Stomach smooth muscle (tissue), 2 donors: Measurements from ENCODE around the gene DLGAP5.
A peak's percentile ranks its signal among the peaks of the same experiment; 100 is the strongest.

ENCODE experiments used
- H3K27ac ChIP-seq: one replicate; pipeline ENCODE4 v1.7.0; 2013; ENCODE audit warnings: mild to moderate bottlenecking, low read length, inconsistent platforms
- H3K27me3 ChIP-seq, 2 donors: one replicate each; pipeline ENCODE4 v1.7.0; 2013; ENCODE audit warnings: low read length in 2 of 2; ENCODE audit not compliant: insufficient read depth in 2 of 2, control insufficient read depth in 1 of 2
- H3K36me3 ChIP-seq, 2 donors: one replicate each; pipeline ENCODE4 v1.7.0; 2013; ENCODE audit warnings: low read length in 2 of 2; ENCODE audit not compliant: control insufficient read depth in 2 of 2, insufficient read depth in 2 of 2
- H3K4me1 ChIP-seq: one replicate; pipeline ENCODE4 v1.7.0; 2013; ENCODE audit warnings: low read length; ENCODE audit not compliant: control insufficient read depth, insufficient read depth
- H3K4me3 ChIP-seq, 2 donors: one replicate each; pipeline ENCODE4 v1.7.0; 2013; ENCODE audit warnings: low read length in 2 of 2
- H3K9ac ChIP-seq, 2 donors: one replicate each; pipeline ENCODE4 v1.7.0; 2013; ENCODE audit warnings: low read length in 2 of 2, mild to moderate bottlenecking in 1 of 2
- H3K9me3 ChIP-seq, 2 donors: one replicate each; pipeline ENCODE4 v1.7.0; 2013; ENCODE audit warnings: low read length in 2 of 2; ENCODE audit not compliant: control insufficient read depth in 2 of 2
- donor health status: healthy.
- donor health status: Pancreatic carcinoma.

DLGAP5 gene

DNA sequence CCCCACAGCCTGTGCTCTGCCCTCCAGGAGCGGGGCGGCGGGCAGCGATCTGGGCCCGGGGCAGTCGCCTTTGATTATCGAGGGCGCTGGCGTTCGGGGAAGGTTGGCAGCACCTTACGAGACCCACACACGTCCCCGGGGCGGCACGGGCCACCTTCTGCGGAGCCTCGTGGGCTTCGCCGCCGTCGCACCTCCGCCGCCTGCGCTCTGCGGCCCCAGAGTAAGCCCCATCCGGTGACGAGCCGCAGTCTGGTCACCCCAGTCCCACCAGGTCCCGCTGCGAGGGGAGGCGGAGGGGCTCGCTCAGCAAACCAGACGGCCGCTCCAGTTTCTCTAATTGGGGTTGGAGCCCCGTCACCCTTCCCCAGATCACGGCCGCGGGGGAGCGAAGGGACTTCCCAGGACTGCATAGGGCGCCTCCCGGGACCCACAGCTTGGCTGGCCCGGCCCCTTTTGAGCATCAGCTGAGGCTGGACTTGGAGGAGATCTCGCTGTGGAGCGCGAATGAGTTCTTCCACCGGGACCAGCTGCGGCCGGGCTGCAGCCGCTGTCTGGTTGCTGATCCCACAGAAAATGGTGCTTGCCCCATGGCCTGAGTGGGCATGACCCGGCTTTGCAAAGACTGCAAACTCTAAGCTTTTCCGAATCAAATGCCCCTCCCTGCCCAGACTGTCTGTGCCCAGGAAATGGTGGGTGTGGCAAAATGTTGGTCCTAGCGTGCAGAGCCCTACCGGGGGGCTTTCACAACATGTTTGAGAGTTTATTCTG, 61.8 kb downstream of the DLGAP5 start:
- H3K9ac ChIP-seq = peak overlapping the region; percentile 62 to 68
- H3K4me3 ChIP-seq = peak overlapping the region; percentile 78 to 81
- H3K36me3 ChIP-seq = no peaks in the 10 kb centered on the region
- peaks cover 15% of the 10 kb centered on the region for H3K4me1 ChIP-seq
- H3K27ac ChIP-seq = peak overlapping the region; percentile 46
- no peaks in the 10 kb centered on the region for H3K9me3 ChIP-seq
- H3K27me3 ChIP-seq = peaks cover 0 to 4% of the 10 kb centered on the region in 2 donors

- H3K9me3 ChIP-seq = no peaks in the 10 kb centered on the region
- H3K27me3 ChIP-seq = peaks cover 0 to 4% of the 10 kb centered on the region in 2 donors
- H3K4me3 ChIP-seq = peak within 1 kb of the TSS; percentile 78 to 81
- H3K9ac ChIP-seq = peak within 1 kb of the TSS; percentile 62 to 68
- H3K4me1 ChIP-seq = peaks cover 15% of the 10 kb centered on the region
- no peaks in the 10 kb centered on the region for H3K36me3 ChIP-seq
- peak within 1 kb of the TSS; percentile 55 for H3K27ac ChIP-seq
Measured at GRCh38 chr14:55129086-55129427, 62.3 kb downstream of the DLGAP5 start, which contains the start of gene LGALS3. Gene LGALS3 (plus strand): TSS chr14:55129252. CDS start chr14:55137374, 8,122 bp downstream.

GRCh38 chr14:55128386-55129085, 62.8 kb downstream of the DLGAP5 start:
- Histone ChIP-seq H3K4me3 (peak overlapping the region; percentile 40 to 78), H3K27ac (peak overlapping the region; percentile 55), H3K4me1 (peaks cover 15% of the 10 kb centered on the region), H3K27me3 (peaks cover 0 to 4% of the 10 kb centered on the region in 2 donors), H3K9me3 (no peaks in the 10 kb centered on the region), H3K36me3 (no peaks in the 10 kb centered on the region), H3K9ac (peak overlapping the region; percentile 42 to 68)

DNA sequence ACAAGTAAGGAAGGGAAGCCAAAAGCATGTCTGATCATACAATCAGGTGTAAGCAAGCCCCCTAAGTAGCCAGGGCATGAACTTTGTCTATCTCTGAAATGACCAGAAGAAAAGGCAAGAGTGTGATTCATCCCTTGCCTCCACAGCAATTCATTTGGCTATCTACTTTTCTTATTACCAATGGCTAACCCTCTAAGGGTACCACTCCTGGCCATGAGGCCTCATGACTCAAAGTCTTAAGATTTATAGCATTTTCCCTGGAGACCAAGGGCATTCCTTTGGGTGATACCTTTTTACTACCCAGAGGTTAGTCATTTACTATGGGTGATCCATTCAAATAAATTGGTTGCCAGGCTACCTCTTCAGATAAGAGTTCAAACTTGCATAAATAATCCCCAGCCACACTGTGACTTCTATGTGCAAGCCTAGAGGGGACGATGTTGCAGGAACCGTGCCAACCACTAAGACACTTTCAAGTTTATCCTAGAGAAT, 63.9 kb downstream of the DLGAP5 start:
- H3K27me3 ChIP-seq = peaks cover 0 to 4% of the 10 kb centered on the region in 2 donors
- no peaks in the 10 kb centered on the region for H3K9me3 ChIP-seq
- H3K9ac ChIP-seq = no peak overlapping the region
- H3K4me1 ChIP-seq = peaks cover 19% of the 10 kb centered on the region
- H3K27ac ChIP-seq = no peak overlapping the region
- no peak overlapping the region for H3K4me3 ChIP-seq
- no peaks in the 10 kb centered on the region for H3K36me3 ChIP-seq

DNA sequence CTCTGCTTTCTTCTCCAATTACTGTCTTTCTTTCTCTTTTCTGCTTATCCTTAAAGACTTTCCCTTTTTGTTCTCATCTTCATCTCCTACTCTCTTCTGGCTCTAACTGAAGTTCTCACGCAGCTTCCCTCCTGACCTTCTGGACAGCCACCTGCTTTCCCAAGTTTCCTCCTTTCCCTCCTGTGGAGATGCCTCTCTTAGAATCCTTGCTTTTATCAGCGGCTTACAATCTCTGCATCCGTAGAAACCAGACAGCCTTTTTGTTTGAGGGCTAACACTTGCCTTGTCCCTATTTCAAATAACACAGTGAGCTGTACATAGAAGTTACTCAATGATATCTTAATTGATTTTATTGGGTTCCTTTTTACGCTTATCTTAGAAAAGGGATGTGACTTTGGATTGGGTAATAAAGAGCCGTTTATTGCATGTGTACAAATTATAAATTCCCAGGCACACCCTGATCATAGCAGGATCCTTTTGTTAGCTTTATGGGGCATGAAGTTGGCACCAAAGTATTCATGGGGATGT, 64.4 kb downstream of the DLGAP5 start:
- Histone ChIP-seq H3K4me3 (no peak overlapping the region), H3K4me1 (peaks cover 19% of the 10 kb centered on the region), H3K9me3 (no peaks in the 10 kb centered on the region), H3K27me3 (peaks cover 0 to 4% of the 10 kb centered on the region in 2 donors), H3K27ac (no peak overlapping the region), H3K36me3 (no peaks in the 10 kb centered on the region), H3K9ac (no peak overlapping the region)

GRCh38 chr14:55126034-55126433, 65.4 kb downstream of the DLGAP5 start:
- Histone ChIP-seq H3K9me3 (no peaks in the 10 kb centered on the region), H3K4me3 (no peak overlapping the region), H3K27me3 (peaks cover 0 to 4% of the 10 kb centered on the region in 2 donors), H3K36me3 (no peaks in the 10 kb centered on the region), H3K27ac (no peak overlapping the region), H3K9ac (no peak overlapping the region), H3K4me1 (peaks cover 16% of the 10 kb centered on the region)

DNA sequence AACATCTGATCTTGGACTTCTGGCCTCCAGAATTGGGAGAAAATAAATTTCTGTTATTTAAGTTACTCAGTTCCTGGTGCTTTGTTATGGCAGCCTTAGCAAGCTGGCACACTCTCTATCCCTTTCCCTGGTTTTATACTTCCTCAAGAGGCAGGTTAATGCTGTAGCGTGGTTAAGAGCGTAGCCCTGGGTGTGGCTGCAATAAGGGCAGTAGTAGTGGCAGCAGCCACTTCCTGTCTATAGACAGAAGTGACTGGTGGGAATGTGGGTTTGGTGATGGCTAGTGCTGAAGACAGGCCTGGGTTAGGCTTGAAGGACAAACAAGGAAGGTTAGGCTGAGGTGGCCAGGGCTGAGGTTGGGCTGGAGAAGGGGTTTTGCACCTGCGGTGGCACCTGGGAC, 66.0 kb downstream of the DLGAP5 start:
- H3K4me3 ChIP-seq = no peak overlapping the region
- peaks cover 0 to 4% of the 10 kb centered on the region in 2 donors for H3K27me3 ChIP-seq
- H3K27ac ChIP-seq = no peak overlapping the region
- H3K9me3 ChIP-seq = no peaks in the 10 kb centered on the region
- no peak overlapping the region for H3K9ac ChIP-seq
- H3K36me3 ChIP-seq = no peaks in the 10 kb centered on the region
- H3K4me1 ChIP-seq = peaks cover 16% of the 10 kb centered on the region

GRCh38 chr14:55124774-55125386, 66.5 kb downstream of the DLGAP5 start:
- no peaks in the 10 kb centered on the region for H3K36me3 ChIP-seq
- H3K27ac ChIP-seq = no peak overlapping the region
- no peak overlapping the region for H3K9ac ChIP-seq
- no peaks in the 10 kb centered on the region for H3K9me3 ChIP-seq
- no peak overlapping the region for H3K4me3 ChIP-seq
- H3K4me1 ChIP-seq = peaks cover 13% of the 10 kb centered on the region
- peaks cover 0 to 2% of the 10 kb centered on the region in 2 donors for H3K27me3 ChIP-seq

DNA sequence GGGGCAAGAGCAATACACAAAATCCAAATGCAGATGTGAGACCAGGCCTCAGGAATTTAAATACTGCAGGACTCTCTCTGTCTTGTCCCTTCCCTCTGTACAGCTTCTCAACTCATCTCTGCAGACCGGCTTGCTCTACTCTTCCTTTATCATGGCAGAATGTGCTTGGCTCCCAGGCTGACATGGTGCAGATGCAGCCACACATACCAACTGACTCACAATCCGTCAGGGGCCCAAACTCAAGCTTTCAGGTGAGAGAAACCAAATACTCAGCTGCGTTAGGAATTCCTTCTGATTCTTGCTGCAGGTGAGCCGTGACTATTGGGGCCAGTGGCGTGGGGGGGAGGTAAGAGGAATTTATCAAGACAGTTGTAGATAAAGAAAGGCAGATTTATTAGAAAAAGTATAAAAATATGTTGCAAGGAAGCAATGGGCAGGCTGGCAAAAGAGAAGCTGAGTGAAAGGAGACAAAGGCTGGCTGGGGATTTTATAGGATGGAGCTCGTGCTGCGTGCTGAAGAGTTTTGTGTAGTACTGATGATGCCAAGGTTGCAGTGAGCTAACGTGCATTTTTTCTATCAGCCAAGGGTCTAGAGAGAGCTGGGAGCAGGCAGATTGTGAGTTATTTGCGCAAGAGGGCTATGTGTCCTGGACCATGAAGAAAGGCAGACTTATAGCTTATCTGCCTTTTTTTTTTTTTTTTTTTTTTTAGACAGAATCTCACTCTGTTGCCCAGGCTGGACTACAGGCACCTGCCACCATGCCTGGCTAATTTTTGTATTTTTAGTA, 67.3 kb downstream of the DLGAP5 start:
- no peak overlapping the region for H3K9ac ChIP-seq
- no peaks in the 10 kb centered on the region for H3K27me3 ChIP-seq
- H3K9me3 ChIP-seq = no peaks in the 10 kb centered on the region
- no peak overlapping the region for H3K4me3 ChIP-seq
- H3K36me3 ChIP-seq = no peaks in the 10 kb centered on the region
- H3K4me1 ChIP-seq = peaks cover 7% of the 10 kb centered on the region
- H3K27ac ChIP-seq = no peak overlapping the region

DNA sequence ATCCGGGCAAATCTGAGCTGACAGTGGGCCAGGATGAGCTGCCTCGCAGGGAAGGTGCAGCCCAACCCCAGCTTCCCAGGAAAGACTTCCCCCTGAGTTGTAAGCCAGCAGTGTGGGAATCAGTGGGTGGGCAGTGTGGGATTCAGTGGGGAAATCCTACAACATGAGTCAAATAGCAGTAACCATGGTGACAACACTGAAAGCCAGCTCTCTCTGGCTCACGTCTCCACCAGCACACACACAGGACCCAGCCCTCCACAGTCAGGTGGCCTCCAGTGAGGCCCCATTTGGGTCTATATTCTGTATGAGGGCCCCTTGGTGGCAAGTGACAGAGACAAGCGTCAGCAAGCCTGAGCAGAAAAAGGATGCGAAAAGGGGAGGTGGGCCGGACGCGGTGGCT, 68.3 kb downstream of the DLGAP5 start:
- Histone ChIP-seq H3K9ac (no peak overlapping the region), H3K4me1 (peaks cover 4% of the 10 kb centered on the region), H3K36me3 (no peaks in the 10 kb centered on the region), H3K27ac (no peak overlapping the region), H3K4me3 (no peak overlapping the region), H3K27me3 (no peaks in the 10 kb centered on the region), H3K9me3 (no peaks in the 10 kb centered on the region)
